Peyer's patch (tissue), 4 donors: ENCODE results near the gene SLC16A8. TPM values are rescaled to one million over a fixed set of nuclear protein-coding genes. Genes with fewer than 3 reads are reported as not detected.

Experiments used
- DNase-seq, 3 donors: peaks; one replicate each; pipeline ENCODE4 v3.0.0-alpha.2; 2017 to 2019
- H3K27ac ChIP-seq, 4 donors: fragments of 200-600 bp; sonication (generic); one replicate each; pipeline ENCODE4 v1.5.1; 2016 to 2019
- H3K27me3 ChIP-seq, 2 donors: fragments of 200-600 bp; sonication (generic); one replicate each; pipeline ENCODE4 v1.5.1; 2019
- H3K36me3 ChIP-seq, 3 donors: fragments of 200-600 bp; sonication (generic); one replicate each; pipeline ENCODE4 v1.5.1; 2016 to 2019
- H3K4me1 ChIP-seq, 4 donors: fragments of 200-600 bp; sonication (generic); one replicate each; pipeline ENCODE4 v1.5.1; 2016 to 2019
- H3K4me3 ChIP-seq, 4 donors: fragments of 200-600 bp; sonication (generic); 1 replicate in 3 of 4; 2 replicates in 1 of 4; pipeline ENCODE4 v1.5.1; 2016 to 2019; ENCODE audit warnings: mild to moderate bottlenecking in 1 of 4
- H3K9me3 ChIP-seq, 4 donors: fragments of 200-600 bp; sonication (generic); one replicate each; pipeline ENCODE4 v1.5.1; 2016 to 2019; ENCODE audit warnings: mild to moderate bottlenecking in 1 of 4
- CTCF ChIP-seq, 6 experiments: fragments of 450-650 bp in 4 of 6; fragments of 200-600 bp in 2 of 6; sonication (generic) in 1 of 6; IDR thresholded peaks; one replicate each; pipeline ENCODE4 v1.5.1; 2017 to 2019; ENCODE audit warnings: antibody characterized with exemption in 6 of 6, mild to moderate bottlenecking in 3 of 6, moderate library complexity in 1 of 6
- POLR2A ChIP-seq, 2 donors: fragments of 450-650 bp; IDR thresholded peaks; one replicate each; pipeline ENCODE4 v1.5.1; 2017; ENCODE audit warnings: antibody characterized with exemption in 2 of 2, mild to moderate bottlenecking in 2 of 2, moderate library complexity in 2 of 2
- total RNA-seq, 4 donors: library from RNA; depleted of rRNA; stranded (reverse); fragments of >200 nt; gene quantifications; one replicate each; pipeline ENCODE4 v1.1.0, GENCODE V29; 2016

The SLC16A8 gene
- total RNA-seq, 4 donors from 2014 or later = not detected

GRCh38 chr22:38043151-38044039, 40.6 kb downstream of the SLC16A8 start:
- Histone ChIP-seq H3K27ac (no peak overlapping the region), H3K9me3 (no peaks in the 10 kb centered on the region), H3K4me1 (no peaks in the 10 kb centered on the region), H3K4me3 (no peak overlapping the region), H3K36me3 (no peaks in the 10 kb centered on the region), H3K27me3 (no peaks in the 10 kb centered on the region)
- DNase-seq = no peak
- no peak for TF ChIP-seq POLR2A (IDR thresholded peaks at IDR 0.05)
- TF ChIP-seq CTCF (IDR thresholded peaks at IDR 0.05) = no peak

GRCh38 chr22:38042488-38042790, 41.5 kb downstream of the SLC16A8 start:
- H3K4me1 ChIP-seq = no peaks in the 10 kb centered on the region
- no peak overlapping the region for H3K4me3 ChIP-seq
- DNase-seq = no peak
- no peaks in the 10 kb centered on the region for H3K36me3 ChIP-seq
- no peaks in the 10 kb centered on the region for H3K9me3 ChIP-seq
- H3K27ac ChIP-seq = no peak overlapping the region
- TF ChIP-seq CTCF (IDR thresholded peaks at IDR 0.05) (no peak), POLR2A (IDR thresholded peaks at IDR 0.05) (no peak)
- no peaks in the 10 kb centered on the region for H3K27me3 ChIP-seq

GRCh38 chr22:38041760-38042487, 42.1 kb downstream of the SLC16A8 start:
- no peak overlapping the region for H3K27ac ChIP-seq
- H3K27me3 ChIP-seq = no peaks in the 10 kb centered on the region
- no peaks in the 10 kb centered on the region for H3K36me3 ChIP-seq
- H3K4me3 ChIP-seq = no peak overlapping the region
- no peak for DNase-seq
- H3K9me3 ChIP-seq = no peaks in the 10 kb centered on the region
- no peak for TF ChIP-seq POLR2A (IDR thresholded peaks at IDR 0.05)
- TF ChIP-seq CTCF (IDR thresholded peaks at IDR 0.05) = no peak
- H3K4me1 ChIP-seq = no peaks in the 10 kb centered on the region

- TF ChIP-seq CTCF (IDR thresholded peaks at IDR 0.05) = no peak
- TF ChIP-seq POLR2A (IDR thresholded peaks at IDR 0.05) = no peak
- H3K4me1 ChIP-seq = no peaks in the 10 kb centered on the region
- H3K27me3 ChIP-seq = no peaks in the 10 kb centered on the region
- no peak for DNase-seq
- no peak overlapping the region for H3K27ac ChIP-seq
- H3K9me3 ChIP-seq = no peaks in the 10 kb centered on the region
- H3K4me3 ChIP-seq = no peak overlapping the region
- no peaks in the 10 kb centered on the region for H3K36me3 ChIP-seq
Observed at GRCh38 chr22:38040953-38041759, 42.8 kb downstream of the SLC16A8 start.

GRCh38 chr22:38038890-38039812, 44.8 kb downstream of the SLC16A8 start:
- DNase-seq = no peak
- Histone ChIP-seq H3K4me3 (no peak overlapping the region), H3K27me3 (no peaks in the 10 kb centered on the region), H3K9me3 (no peaks in the 10 kb centered on the region), H3K27ac (peak overlapping the region in 1 of 4 donors; percentile 48), H3K36me3 (no peaks in the 10 kb centered on the region), H3K4me1 (peaks cover 0 to 3% (median 0%) of the 10 kb centered on the region in 4 donors)
- TF ChIP-seq CTCF (IDR thresholded peaks at IDR 0.05) = no peak
- no peak for TF ChIP-seq POLR2A (IDR thresholded peaks at IDR 0.05)
